Pancreas (tissue), 10 donors: Measurements from ENCODE around the gene FAM20C. TPM values are rescaled to one million over a fixed set of nuclear protein-coding genes. Genes with fewer than 3 reads are reported as not detected.

Experiments used
- ATAC-seq, 4 donors: fragments of 200-7000 bp; cut with Tn5 transposase; one replicate each; pipeline versions ENCODE4 v1.8.0 to v1.9.1; 2020; ENCODE audit warnings: mild to moderate bottlenecking in 4 of 4, moderate library complexity in 4 of 4
- DNase-seq, 6 donors: peaks; one replicate each; pipeline ENCODE4 v3.0.0-alpha.2; 2020
- FAIRE-seq: peaks from 2 replicates; lab custom pipeline; 2012; peaks lifted over from hg19 to GRCh38; lab: Jason Lieb, UNC
- H3K27ac ChIP-seq, 4 donors: fragments of 200-600 bp; sonication (generic); 1 replicate in 3 of 4; 2 replicates in 1 of 4; pipeline versions ENCODE4 v1.5.0 to v1.8.0; 2020
- H3K27me3 ChIP-seq, 4 donors: fragments of 200-600 bp; one replicate each; pipeline ENCODE4 v1.8.0; 2021
- H3K36me3 ChIP-seq, 3 donors: fragments of 200-600 bp; sonication (generic) in 1 of 3; one replicate each; pipeline versions ENCODE4 v1.5.0 to v1.8.0; 2020 to 2021
- H3K4me1 ChIP-seq, 3 donors: fragments of 200-600 bp; one replicate each; pipeline ENCODE4 v1.8.0; 2021
- H3K4me3 ChIP-seq, 4 donors: fragments of 200-600 bp; sonication (generic) in 2 of 4; one replicate each; pipeline versions ENCODE4 v1.5.0 to v1.8.0; 2020 to 2021
- H3K9me3 ChIP-seq, 4 donors: fragments of 200-600 bp; one replicate each; pipeline ENCODE4 v1.8.0; 2021
- WGBS, 2 donors: extraction: QIAGEN DNeasy Blood & Tissue Kit; methylation state at CpG; one replicate each; pipeline ENCODE4 v1.1.7; 2013; 5-methylcytosine and 5-hydroxymethylcytosine counted together
- intact Hi-C, 3 donors: fragments of 100-400 bp; cut with DNase I; formaldehyde crosslinking; loops; one replicate each; pipeline versions ENCODE4 v1.11.1 to v1.14.2; 2022
- polyA plus RNA-seq, 2 donors: library from polyadenylated mRNA; stranded (reverse); fragments of 200-250 nt; gene quantifications; one replicate each; pipeline ENCODE4 v1.2.3, GENCODE V29; 2013
- total RNA-seq, 6 donors: library from RNA; stranded (reverse); fragmentation: NEBNext Ultra II Directional in 4 of 6; extraction: Animal tissue kit (Norgen Biotek cat#: 25700) in 4 of 6; gene quantifications; one replicate each; pipeline versions ENCODE4 v1.2.1 to v1.2.4, GENCODE V29; 2021 to 2023
- TF ChIP-seq, protein P1 (sequence below), 4 donors: fragments of 200-600 bp; sonication (generic) in 3 of 4; IDR thresholded peaks; one replicate each; pipeline versions ENCODE4 v1.5.0 to v1.8.0; 2021; ENCODE audit warnings: antibody characterized with exemption in 4 of 4
- donor health status: healthy with polysubstance abuse.
- donor health status: DM: no; HTN: no; CAD: no; lungs with moderate emphysema.
- donor health status: DM: no; HTN: no; CAD: no.
- donor health status: control.
- donor health status: control.
- donor health status: Bipolar disorder and iron deficiency.
- donor health status: DM: yes; HTN: yes; CAD: no.
- donor health status: DM: no; HTN: no; CAD: no.
- donor health status: DM: no; HTN: no; CAD: no.
- donor health status: DM: yes; HTN: yes; CAD: no.

Gene FAM20C
- total and polyA plus RNA-seq, 8 donors: 8.9 to 43.1 (median 13.4) TPM

DNA sequence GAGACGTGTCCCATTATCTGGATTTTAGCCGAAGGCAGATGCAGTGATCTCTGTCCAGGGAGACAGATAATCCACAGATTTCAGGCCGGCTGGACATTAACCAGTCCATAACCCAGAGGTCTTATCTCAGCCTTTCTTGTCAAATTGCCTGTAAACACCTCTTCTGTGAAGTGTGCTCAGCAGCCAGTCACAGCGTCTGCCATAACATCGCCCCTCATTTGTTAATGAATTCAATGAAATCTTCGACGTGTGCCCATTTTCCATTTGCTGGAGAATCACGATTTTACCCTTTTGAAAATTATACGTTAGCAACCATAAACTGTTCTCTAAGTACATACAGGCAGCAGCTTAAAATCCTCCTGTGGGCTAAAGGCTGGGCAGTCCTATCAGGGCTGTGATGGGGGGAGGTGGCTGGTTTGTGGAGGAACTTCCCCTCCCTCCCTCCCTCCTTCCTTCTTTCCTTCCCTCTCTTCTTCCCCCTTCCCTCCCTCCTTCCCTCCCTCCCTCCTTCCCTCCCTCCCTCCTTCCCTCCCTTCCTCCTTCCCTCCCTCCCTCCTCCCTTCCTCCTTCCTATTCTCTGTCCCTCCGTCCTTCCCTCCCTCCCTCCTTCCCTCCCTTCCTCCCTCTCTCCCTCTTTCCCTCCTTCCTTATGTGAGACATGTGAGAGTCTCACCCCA, 26.6 kb upstream of the FAM20C start:
- ATAC-seq (peak in 2 of 4 donors; percentile 32 to 42), DNase-seq (peak in 1 of 6 donors; percentile 14), FAIRE-seq (no peak)
- H3K4me1 ChIP-seq: peaks cover 0 to 10% (median 7%) of the 10 kb centered on the region in 3 donors
- peak overlapping the region in 1 of 4 donors; percentile 8 for H3K27ac ChIP-seq
- TF ChIP-seq, protein P1, sequence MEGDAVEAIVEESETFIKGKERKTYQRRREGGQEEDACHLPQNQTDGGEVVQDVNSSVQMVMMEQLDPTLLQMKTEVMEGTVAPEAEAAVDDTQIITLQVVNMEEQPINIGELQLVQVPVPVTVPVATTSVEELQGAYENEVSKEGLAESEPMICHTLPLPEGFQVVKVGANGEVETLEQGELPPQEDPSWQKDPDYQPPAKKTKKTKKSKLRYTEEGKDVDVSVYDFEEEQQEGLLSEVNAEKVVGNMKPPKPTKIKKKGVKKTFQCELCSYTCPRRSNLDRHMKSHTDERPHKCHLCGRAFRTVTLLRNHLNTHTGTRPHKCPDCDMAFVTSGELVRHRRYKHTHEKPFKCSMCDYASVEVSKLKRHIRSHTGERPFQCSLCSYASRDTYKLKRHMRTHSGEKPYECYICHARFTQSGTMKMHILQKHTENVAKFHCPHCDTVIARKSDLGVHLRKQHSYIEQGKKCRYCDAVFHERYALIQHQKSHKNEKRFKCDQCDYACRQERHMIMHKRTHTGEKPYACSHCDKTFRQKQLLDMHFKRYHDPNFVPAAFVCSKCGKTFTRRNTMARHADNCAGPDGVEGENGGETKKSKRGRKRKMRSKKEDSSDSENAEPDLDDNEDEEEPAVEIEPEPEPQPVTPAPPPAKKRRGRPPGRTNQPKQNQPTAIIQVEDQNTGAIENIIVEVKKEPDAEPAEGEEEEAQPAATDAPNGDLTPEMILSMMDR (IDR thresholded peaks at IDR 0.05): no peak
- no peaks in the 10 kb centered on the region for H3K9me3 ChIP-seq
- no peaks in the 10 kb centered on the region for H3K36me3 ChIP-seq
- no peak overlapping the region for H3K4me3 ChIP-seq
- intact Hi-C loops: no loop called here
- 11% methylated on average over 9 to 10 of the region's 10 CpGs for WGBS, 2 donors
- no peaks in the 10 kb centered on the region for H3K27me3 ChIP-seq

DNA sequence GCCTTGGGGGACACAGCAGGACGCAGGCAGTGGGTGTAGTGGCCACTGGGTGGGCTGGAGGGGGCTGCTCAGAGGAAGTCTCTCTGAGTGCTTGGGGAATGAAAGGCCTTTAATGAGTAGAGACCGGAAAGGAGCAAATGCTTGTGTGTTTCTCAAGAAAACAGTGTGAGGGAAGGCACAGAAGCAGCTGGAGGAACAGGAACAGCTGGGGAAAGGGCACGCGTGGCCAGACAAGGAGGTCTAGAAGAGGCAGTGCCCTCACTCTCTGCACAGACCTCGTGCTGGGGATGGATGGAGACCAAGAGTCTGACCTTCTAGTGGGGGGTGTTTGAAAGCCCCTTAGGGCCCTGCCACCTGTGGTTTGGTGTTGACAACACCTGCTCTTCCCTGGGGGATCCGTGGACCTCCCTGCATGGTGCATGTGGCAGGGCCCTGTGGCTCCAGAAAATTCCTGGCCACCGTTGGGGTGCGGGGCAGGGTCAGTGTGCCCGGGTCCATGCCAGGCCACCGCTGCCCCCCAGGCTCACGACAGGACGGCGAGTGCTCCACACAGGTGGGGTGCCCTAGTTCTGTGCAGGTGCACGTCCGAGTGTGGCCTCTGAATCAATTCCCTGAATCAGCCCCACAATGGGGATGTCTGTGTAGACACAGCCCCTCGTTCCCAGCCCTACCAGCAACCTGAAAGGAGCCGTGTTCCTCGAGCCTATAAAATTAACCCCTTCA, 25.9 kb upstream of the FAM20C start:
- no peaks in the 10 kb centered on the region for H3K36me3 ChIP-seq
- peaks cover 0 to 10% (median 7%) of the 10 kb centered on the region in 3 donors for H3K4me1 ChIP-seq
- FAIRE-seq (no peak), DNase-seq (peak in 3 of 6 donors; percentile 18 to 58 (median 48)), ATAC-seq (peak in 2 of 4 donors; percentile 27 to 28)
- 64 to 76% methylated on average over 18 of the region's 18 CpGs for WGBS, 2 donors
- intact Hi-C loops: no loop called here
- TF ChIP-seq, protein P1 (IDR thresholded peaks at IDR 0.05): no peak
- H3K27me3 ChIP-seq: no peaks in the 10 kb centered on the region
- H3K27ac ChIP-seq: peak overlapping the region in 1 of 4 donors; percentile 8
- no peaks in the 10 kb centered on the region for H3K9me3 ChIP-seq
- no peak overlapping the region for H3K4me3 ChIP-seq

DNA sequence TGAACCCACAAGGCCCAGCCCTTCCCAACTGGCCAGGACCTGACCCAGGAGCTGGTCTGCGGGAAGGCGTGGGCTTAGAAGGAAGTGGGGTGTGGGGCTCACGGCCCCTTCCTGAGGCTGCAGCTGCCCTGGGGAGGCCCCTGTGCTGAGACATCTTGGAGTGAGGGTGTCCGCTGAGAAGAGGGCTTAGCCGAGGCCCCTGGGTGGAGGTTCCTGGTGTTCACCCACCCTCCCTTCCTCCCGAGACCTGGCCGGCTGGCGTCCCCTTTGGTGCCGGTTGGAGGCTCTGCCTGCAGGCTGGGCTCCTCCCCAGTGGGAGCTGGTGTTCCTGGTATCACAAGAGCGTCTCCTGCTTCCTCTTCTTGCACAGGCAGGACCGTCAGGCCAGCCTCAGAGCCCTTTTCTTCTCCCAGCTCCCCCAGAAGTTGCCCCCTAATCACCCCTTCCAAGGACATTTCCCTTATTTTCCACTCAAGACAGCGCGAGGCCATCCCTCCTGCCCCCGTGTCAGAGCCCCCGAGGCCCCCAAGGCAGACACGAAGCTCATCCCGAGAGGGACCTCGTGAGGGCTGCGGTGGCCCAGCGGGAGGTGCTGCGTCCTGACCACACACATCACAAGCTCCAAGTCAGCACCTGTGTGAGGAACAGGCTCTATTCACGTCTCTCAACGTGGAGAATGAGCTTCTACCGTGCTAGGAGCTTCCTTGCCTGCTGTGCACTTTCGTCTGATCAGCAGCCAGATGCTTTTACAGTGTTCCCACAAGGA, 25.1 kb upstream of the FAM20C start:
- peak in 2 of 4 donors; percentile 37 to 42 for ATAC-seq
- 76 to 79% methylated on average over 25 of the region's 25 CpGs for WGBS, 2 donors
- intact Hi-C loops: no loop called here
- Histone ChIP-seq H3K4me3 (no peak overlapping the region), H3K27me3 (no peaks in the 10 kb centered on the region), H3K36me3 (no peaks in the 10 kb centered on the region), H3K9me3 (no peaks in the 10 kb centered on the region), H3K27ac (peak overlapping the region in 1 of 4 donors; percentile 8), H3K4me1 (peaks cover 0 to 10% (median 7%) of the 10 kb centered on the region in 3 donors)
- TF ChIP-seq, protein P1 (IDR thresholded peaks at IDR 0.05): no peak
- FAIRE-seq: no peak
- DNase-seq: peak in 4 of 6 donors; percentile 23 to 70 (median 38)

DNA sequence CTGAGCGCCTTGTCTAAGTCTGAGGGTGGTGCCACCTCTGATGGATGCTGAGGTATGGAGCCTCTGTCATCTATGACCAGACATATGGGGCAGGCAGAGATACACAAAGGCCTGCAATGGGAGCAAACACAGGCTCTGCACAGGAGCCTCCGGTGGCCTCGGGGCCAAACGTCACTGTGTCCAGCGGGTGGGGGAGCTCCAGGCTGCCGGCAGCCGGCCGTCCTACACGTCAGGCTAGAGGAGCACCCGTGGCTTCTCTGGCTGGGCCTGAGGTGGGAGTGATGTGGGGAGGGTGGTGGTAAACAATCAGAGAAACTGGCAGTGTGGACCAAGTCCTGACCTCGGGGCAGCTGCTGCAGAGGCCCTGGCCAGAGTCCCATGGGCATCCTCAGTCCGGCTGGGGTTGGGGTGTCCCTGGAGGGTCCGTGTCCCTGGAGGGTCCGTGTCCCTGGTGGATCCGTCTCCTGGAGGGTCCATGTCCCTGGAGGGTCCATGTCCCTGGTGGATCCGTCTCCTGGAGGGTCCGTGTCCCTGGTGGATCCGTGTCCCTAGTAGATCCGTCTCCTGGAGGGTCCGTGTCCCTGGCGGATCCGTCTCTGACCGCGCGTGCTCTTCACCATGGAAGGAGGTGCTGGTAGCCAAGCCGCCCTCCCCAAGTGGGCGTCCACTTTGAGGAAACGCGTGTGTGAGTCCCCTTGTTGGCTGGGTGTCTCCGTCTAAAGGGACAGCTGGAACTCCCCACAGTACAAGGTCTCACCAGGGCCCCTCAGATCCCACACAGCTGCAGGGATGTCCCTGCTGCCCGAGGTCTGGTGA, 24.2 kb upstream of the FAM20C start:
- FAIRE-seq (no peak), ATAC-seq (no peak), DNase-seq (peak in 3 of 6 donors; percentile 15 to 56 (median 47))
- Histone ChIP-seq H3K4me1 (peaks cover 0 to 10% (median 7%) of the 10 kb centered on the region in 3 donors), H3K27ac (no peak overlapping the region), H3K4me3 (no peak overlapping the region), H3K27me3 (no peaks in the 10 kb centered on the region), H3K9me3 (no peaks in the 10 kb centered on the region), H3K36me3 (no peaks in the 10 kb centered on the region)
- 75 to 81% methylated on average over 30 to 31 of the region's 31 CpGs for WGBS, 2 donors
- intact Hi-C loops: no loop called here
- TF ChIP-seq, protein P1 (IDR thresholded peaks at IDR 0.05): no peak
